ENCODE results near the gene PXDC1.

The PXDC1 gene

GRCh38 chr6:3748208-3749066 is 3.1 kb downstream of the PXDC1 start:
- ATAC-seq (peak; percentile 69), DNase-seq (ENCODE audit: low spot score in 2 of 2) (peak in 1 of 2 donors; percentile 68)
- Mint-ChIP-seq H3K9me3 (no peaks in the 10 kb centered on the region), H3K4me1 (peaks cover 32% of the 10 kb centered on the region), H3K4me3 (no peak overlapping the region), H3K36me3 (no peaks in the 10 kb centered on the region), H3K27ac (no peak overlapping the region)

GRCh38 chr6:3747100-3747737 is 4.3 kb downstream of the PXDC1 start:
- Mint-ChIP-seq H3K36me3 (no peaks in the 10 kb centered on the region), H3K9me3 (no peaks in the 10 kb centered on the region), H3K27ac (peak overlapping the region; percentile 7), H3K4me3 (no peak overlapping the region), H3K4me1 (peaks cover 38% of the 10 kb centered on the region)
- no peak for DNase-seq (ENCODE audit: low spot score in 2 of 2)
- ATAC-seq, result no peak

GRCh38 chr6:3746696-3747095 is 4.8 kb downstream of the PXDC1 start:
- Mint-ChIP-seq H3K4me3 (no peak overlapping the region), H3K27ac (peak overlapping the region; percentile 7), H3K36me3 (no peaks in the 10 kb centered on the region), H3K9me3 (no peaks in the 10 kb centered on the region), H3K4me1 (peaks cover 40% of the 10 kb centered on the region)
- ATAC-seq, result no peak
- no peak for DNase-seq (ENCODE audit: low spot score in 2 of 2)

- no peak for ATAC-seq
- H3K4me3 Mint-ChIP-seq, result no peak overlapping the region
Observed at GRCh38 chr6:3746119-3746691, 5.3 kb downstream of the PXDC1 start.

GRCh38 chr6:3745566-3746118 is 5.9 kb downstream of the PXDC1 start:
- peak overlapping the region; percentile 74 for H3K27ac Mint-ChIP-seq
- no peaks in the 10 kb centered on the region for H3K9me3 Mint-ChIP-seq
- ATAC-seq (no peak), DNase-seq (ENCODE audit: low spot score in 2 of 2) (no peak)
- H3K36me3 Mint-ChIP-seq, result no peaks in the 10 kb centered on the region
- no peak overlapping the region for H3K4me3 Mint-ChIP-seq
- H3K4me1 Mint-ChIP-seq, result peaks cover 40% of the 10 kb centered on the region

More at GRCh38 chr6:3746119-3746691, 5.3 kb downstream of the PXDC1 start:
- no peak for DNase-seq (ENCODE audit: low spot score in 2 of 2)
- Mint-ChIP-seq H3K36me3 (no peaks in the 10 kb centered on the region), H3K4me1 (peaks cover 40% of the 10 kb centered on the region), H3K9me3 (no peaks in the 10 kb centered on the region), H3K27ac (peak overlapping the region; percentile 74)

GRCh38 chr6:3744901-3745470 is 6.5 kb downstream of the PXDC1 start:
- DNase-seq (ENCODE audit: low spot score in 2 of 2) (no peak), ATAC-seq (no peak)
- no peaks in the 10 kb centered on the region for H3K36me3 Mint-ChIP-seq
- H3K27ac Mint-ChIP-seq, result no peak overlapping the region
- peaks cover 40% of the 10 kb centered on the region for H3K4me1 Mint-ChIP-seq
- H3K4me3 Mint-ChIP-seq, result no peak overlapping the region
- H3K9me3 Mint-ChIP-seq, result no peaks in the 10 kb centered on the region

GRCh38 chr6:3744211-3744900 is 7.2 kb downstream of the PXDC1 start:
- Mint-ChIP-seq H3K4me1 (peaks cover 35% of the 10 kb centered on the region), H3K36me3 (no peaks in the 10 kb centered on the region), H3K4me3 (no peak overlapping the region), H3K27ac (no peak overlapping the region), H3K9me3 (no peaks in the 10 kb centered on the region)
- DNase-seq (ENCODE audit: low spot score in 2 of 2) (no peak), ATAC-seq (no peak)

GRCh38 chr6:3743541-3743940 is 8.0 kb downstream of the PXDC1 start:
- no peak overlapping the region for H3K27ac Mint-ChIP-seq
- ATAC-seq (no peak), DNase-seq (ENCODE audit: low spot score in 2 of 2) (no peak)
- no peaks in the 10 kb centered on the region for H3K9me3 Mint-ChIP-seq
- H3K4me3 Mint-ChIP-seq, result no peak overlapping the region
- H3K4me1 Mint-ChIP-seq, result peaks cover 30% of the 10 kb centered on the region
- H3K36me3 Mint-ChIP-seq, result no peaks in the 10 kb centered on the region

- Mint-ChIP-seq H3K36me3 (peaks cover 2% of the 10 kb centered on the region), H3K4me1 (peaks cover 30% of the 10 kb centered on the region), H3K9me3 (no peaks in the 10 kb centered on the region), H3K4me3 (peak overlapping the region; percentile 56), H3K27ac (peak overlapping the region; percentile 58)
- DNase-seq (ENCODE audit: low spot score in 2 of 2) (peak; percentile 92 to 93), ATAC-seq (peak; percentile 73)
Observed at GRCh38 chr6:3742426-3743344, 8.8 kb downstream of the PXDC1 start.

- Mint-ChIP-seq H3K9me3 (no peaks in the 10 kb centered on the region), H3K4me1 (peaks cover 23% of the 10 kb centered on the region), H3K4me3 (peak overlapping the region; percentile 56), H3K36me3 (peaks cover 8% of the 10 kb centered on the region), H3K27ac (no peak overlapping the region)
- DNase-seq (ENCODE audit: low spot score in 2 of 2), result no peak
- ATAC-seq, result no peak
Observed at GRCh38 chr6:3742076-3742425, 9.5 kb downstream of the PXDC1 start.

- Mint-ChIP-seq H3K4me3 (no peak overlapping the region), H3K27ac (no peak overlapping the region), H3K36me3 (peaks cover 12% of the 10 kb centered on the region), H3K4me1 (peaks cover 24% of the 10 kb centered on the region), H3K9me3 (no peaks in the 10 kb centered on the region)
- DNase-seq (ENCODE audit: low spot score in 2 of 2) (no peak), ATAC-seq (no peak)
Observed at GRCh38 chr6:3741477-3741871, 10.0 kb downstream of the PXDC1 start.

- DNase-seq (ENCODE audit: low spot score in 2 of 2), result no peak
- no peaks in the 10 kb centered on the region for H3K9me3 Mint-ChIP-seq
- no peak for ATAC-seq
- H3K4me1 Mint-ChIP-seq, result peaks cover 24% of the 10 kb centered on the region
- no peak overlapping the region for H3K4me3 Mint-ChIP-seq
- no peak overlapping the region for H3K27ac Mint-ChIP-seq
- H3K36me3 Mint-ChIP-seq, result peaks cover 14% of the 10 kb centered on the region
Observed at GRCh38 chr6:3740551-3741476, 10.7 kb downstream of the PXDC1 start.

GRCh38 chr6:3739311-3739897 is 12.1 kb downstream of the PXDC1 start:
- no peaks in the 10 kb centered on the region for H3K9me3 Mint-ChIP-seq
- no peak for DNase-seq (ENCODE audit: low spot score in 2 of 2)
- H3K4me3 Mint-ChIP-seq, result no peak overlapping the region
- H3K27ac Mint-ChIP-seq, result no peak overlapping the region
- H3K36me3 Mint-ChIP-seq, result peaks cover 27% of the 10 kb centered on the region
- H3K4me1 Mint-ChIP-seq, result peaks cover 23% of the 10 kb centered on the region
- no peak for ATAC-seq
